OCI-LY7 (cell line): Measurements from ENCODE around the gene ZNF764. TPM values are rescaled to one million over a fixed set of nuclear protein-coding genes. Genes with fewer than 3 reads are reported as not detected.
"Not testable (repeated sequence)": the region's sequence is repeated elsewhere in the genome, so short reads cannot be mapped to it uniquely, and the experiment has no call there.

Experiments used
- BruUV-seq: library from RNA; stranded (reverse); fragments of 400-500 nt; replicated peaks from 2 replicates; lab custom pipeline; 2021; lab: Mats Ljungman, UMichigan
- CTCF ChIA-PET: fragments of 300-600 bp; sonication (Branson Sonifier 250); formaldehyde crosslinking; loops from one replicate; lab custom pipeline; 2022; ENCODE audit warnings: antibody characterized with exemption; ENCODE audit not compliant: unreplicated experiment; lab: Charles Lee
- POLR2A ChIA-PET: fragments of 300-600 bp; sonication (Branson Sonifier 250); formaldehyde crosslinking; loops from one replicate; lab custom pipeline; 2022; ENCODE audit warnings: antibody characterized with exemption; lab: Charles Lee
- DNase-seq: peaks from one replicate; pipeline ENCODE4 v3.0.0-alpha.2; 2015; ENCODE audit warnings: low spot score
- H2AFZ ChIP-seq: fragments of 200-600 bp; sonication (generic), shearing (Covaris generic); 2 replicates; pipeline ENCODE4 v1.6.1; 2014; ENCODE audit warnings: mild to moderate bottlenecking, antibody characterized with exemption, low read length, moderate library complexity
- H3K27ac ChIP-seq: fragments of 200-600 bp; sonication (generic); 2 replicates; pipeline ENCODE4 v1.5.1; 2014; ENCODE audit warnings: mixed run types, low read depth, mild to moderate bottlenecking, moderate library complexity, low read length, inconsistent platforms; ENCODE audit not compliant: poor library complexity, severe bottlenecking
- H3K36me3 ChIP-seq: fragments of 200-600 bp; sonication (generic); 2 replicates; pipeline ENCODE4 v1.6.1; 2014; ENCODE audit warnings: mild to moderate bottlenecking, antibody characterized with exemption, low read length, moderate library complexity, mixed read lengths; ENCODE audit not compliant: insufficient read depth
- H3K4me1 ChIP-seq: fragments of 200-600 bp; sonication (generic); 2 replicates; pipeline ENCODE4 v1.5.1; 2014; ENCODE audit warnings: mild to moderate bottlenecking, low read length; ENCODE audit not compliant: insufficient read depth, poor library complexity, severe bottlenecking
- H3K4me2 ChIP-seq: fragments of 200-600 bp; sonication (generic); 2 replicates; pipeline ENCODE4 v1.6.1; 2014; ENCODE audit warnings: mild to moderate bottlenecking, low read length
- H3K4me3 ChIP-seq: fragments of 200-600 bp; sonication (generic); 2 replicates; pipeline ENCODE4 v1.5.1; 2014; ENCODE audit warnings: mild to moderate bottlenecking, low read depth, low read length; ENCODE audit not compliant: poor library complexity, severe bottlenecking
- H3K79me2 ChIP-seq: fragments of 200-600 bp; sonication (generic); 2 replicates; pipeline ENCODE4 v1.6.1; 2016; ENCODE audit warnings: low read depth, mild to moderate bottlenecking, low read length, moderate library complexity, mixed read lengths; ENCODE audit not compliant: insufficient read depth
- H3K9me2 ChIP-seq: fragments of 200-600 bp; sonication (generic); 2 replicates; pipeline ENCODE4 v1.6.1; 2016; ENCODE audit warnings: mild to moderate bottlenecking, low read length, mixed read lengths; ENCODE audit not compliant: insufficient read depth
- H3K9me3 ChIP-seq: fragments of 200-600 bp; sonication (generic); 2 replicates; pipeline ENCODE4 v1.6.1; 2014; ENCODE audit warnings: mild to moderate bottlenecking, mixed run types, low read length, mixed read lengths
- H4K20me1 ChIP-seq: fragments of 200-600 bp; sonication (generic); 2 replicates; pipeline ENCODE4 v1.6.1; 2014; ENCODE audit warnings: mild to moderate bottlenecking, antibody characterized with exemption, low read length, moderate library complexity, mixed read lengths; ENCODE audit not compliant: insufficient read depth
- CTCF ChIP-seq: fragments of 200-600 bp; sonication (generic); conservative IDR thresholded peaks from 2 replicates; pipeline ENCODE4 v1.5.1; 2014; ENCODE audit warnings: mild to moderate bottlenecking, antibody characterized with exemption, low read length, moderate library complexity, mixed read lengths
- EZH2phosphoT487 ChIP-seq: fragments of 200-600 bp; sonication (generic); IDR thresholded peaks from 2 replicates; pipeline ENCODE4 v1.6.1; 2018; ENCODE audit warnings: low read depth, borderline replicate concordance, mild to moderate bottlenecking, mixed run types, antibody characterized with exemption, low read length, moderate library complexity, mixed read lengths
- intact Hi-C: fragments of 100-400 bp; cut with micrococcal nuclease; formaldehyde crosslinking; loops from one replicate; pipeline ENCODE4 v1.10.0; 2022; ENCODE audit not compliant: unreplicated experiment
- total RNA-seq, 2 experiments: library from RNA; depleted of rRNA in 1 of 2; stranded (reverse); fragments of >200 nt in 1 of 2; shearing (Covaris generic) in 1 of 2; gene quantifications; 2 replicates each; pipeline ENCODE4 v1.2.3, GENCODE V29; 2014 to 2022

The ZNF764 gene
- total RNA-seq, 2 experiments from 2014 or later: 12.8 to 14.6 TPM

- H3K9me2 ChIP-seq, intact Hi-C loops, DNase-seq, H3K79me2 ChIP-seq, H2AFZ ChIP-seq, H3K9me3 ChIP-seq, POLR2A ChIA-PET, H3K36me3 ChIP-seq, CTCF ChIA-PET, H4K20me1 ChIP-seq, H3K27ac ChIP-seq, BruUV-seq, H3K4me3 ChIP-seq: not testable (repeated sequence)
- Histone ChIP-seq H3K4me1 (peaks cover 30% of the 10 kb centered on the region), H3K4me2 (peak overlapping the region; percentile 10; the same call in 1 of the 2 replicates)
Observed at GRCh38 chr16:30589582-30589981, 31.4 kb upstream of the ZNF764 start.

- intact Hi-C loops: no loop called here
- DNase-seq: no peak
- H3K4me2 ChIP-seq: no peak overlapping the region
- no peak overlapping the region for H3K27ac ChIP-seq
- H3K9me2 ChIP-seq: no peaks in the 10 kb centered on the region
- ChIA-PET POLR2A (interaction anchor here (0.7 kb wide), 2 partner anchors 14 to 55 kb away, joined by 3 read pairs; no protein-coding TSS in a partner anchor), CTCF (no interaction called here)
- no peak for TF ChIP-seq EZH2phosphoT487
- no peak for TF ChIP-seq CTCF
- H3K36me3 ChIP-seq: peaks cover 6% of the 10 kb centered on the region; the same call in 1 of the 2 replicates
- H3K79me2 ChIP-seq: no peaks in the 10 kb centered on the region; the same call in 1 of the 2 replicates
- H3K4me3 ChIP-seq: no peak overlapping the region
- no TSS peak for BruUV-seq
- no peak overlapping the region for H2AFZ ChIP-seq
- no peaks in the 10 kb centered on the region for H4K20me1 ChIP-seq
- H3K4me1 ChIP-seq: peaks cover 30% of the 10 kb centered on the region
- H3K9me3 ChIP-seq: no peaks in the 10 kb centered on the region
Observed at GRCh38 chr16:30588651-30589050, 30.5 kb upstream of the ZNF764 start.

- H3K27ac ChIP-seq: peak within 1 kb of the TSS; percentile 27
- H3K9me3 ChIP-seq: no peaks in the 10 kb centered on the region
- ChIA-PET POLR2A (interaction anchor here (0.7 to 0.9 kb wide), 2 partner anchors 13 to 17 kb away, joined by 3 read pairs; no protein-coding TSS in a partner anchor), CTCF (interaction anchor here (1.6 kb wide), 1 partner anchor 27 kb away, joined by 3 read pairs; the partner anchor contains the start of gene ZNF764)
- no peaks in the 10 kb centered on the region for H4K20me1 ChIP-seq
- H3K4me1 ChIP-seq: peaks cover 30% of the 10 kb centered on the region
- BruUV-seq: no TSS peak
- H3K9me2 ChIP-seq: no peaks in the 10 kb centered on the region
- H3K36me3 ChIP-seq: peaks cover 6% of the 10 kb centered on the region; the same call in 1 of the 2 replicates
- peak; percentile 95 for DNase-seq
- intact Hi-C loops: no loop called here
- peak within 1 kb of the TSS; percentile 66 for H3K4me3 ChIP-seq
- H2AFZ ChIP-seq: peak within 1 kb of the TSS; percentile 77; the same call in 1 of the 2 replicates
- H3K79me2 ChIP-seq: no peaks in the 10 kb centered on the region; the same call in 1 of the 2 replicates
- peak within 1 kb of the TSS; percentile 70 for H3K4me2 ChIP-seq
- TF ChIP-seq EZH2phosphoT487: no peak
- peak; percentile 59 for TF ChIP-seq CTCF
Observed at GRCh38 chr16:30585400-30586191, 27.4 kb upstream of the ZNF764 start, which contains the start of gene ZNF785. Gene ZNF785 (minus strand): TSS chr16:30585697. CDS start chr16:30585611, 86 bp downstream.
